Measurements from ENCODE around the gene PDS5A. TPM values are rescaled to one million over a fixed set of nuclear protein-coding genes. Genes with fewer than 3 reads are reported as not detected.
"Not testable (repeated sequence)": the region's sequence is repeated elsewhere in the genome, so short reads cannot be mapped to it uniquely, and the experiment has no call there.

PDS5A gene
- polyA plus RNA-seq, 3 donors, result 14.2 to 19.4 (median 17.7) TPM

DNA sequence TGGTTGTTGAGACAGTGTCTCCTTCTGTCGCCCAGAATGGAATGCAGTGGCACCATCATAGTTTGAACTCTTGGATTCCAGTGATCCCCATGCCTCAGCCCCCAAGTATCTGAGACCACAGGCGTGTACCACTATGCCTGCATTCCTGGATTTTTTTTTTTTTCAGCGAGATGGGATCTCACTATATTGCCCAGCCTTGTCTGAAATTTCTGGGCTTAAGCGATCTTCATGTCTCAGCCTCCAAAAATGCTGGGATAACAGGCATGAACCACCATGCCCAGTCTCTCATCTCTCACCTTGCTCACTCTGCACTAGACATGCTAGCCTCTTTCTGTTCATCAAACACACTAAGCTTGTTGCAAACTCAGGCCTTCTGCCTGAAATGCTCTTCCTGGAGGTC lies 175.7 kb downstream of the PDS5A start:
- Mint-ChIP-seq H3K9me3 (peaks cover 0 to 1% (median 0%) of the 10 kb centered on the region in 7 donors), H3K36me3 (no peaks in the 10 kb centered on the region), H3K4me3 (no peak overlapping the region), H3K4me1 (no peaks in the 10 kb centered on the region), H3K27me3 (ENCODE audit: low read depth in 3 of 3) (peaks cover 0 to 4% (median 0%) of the 10 kb centered on the region in 3 donors), H3K27ac (no peak overlapping the region)
- TF ChIP-seq, protein P1, sequence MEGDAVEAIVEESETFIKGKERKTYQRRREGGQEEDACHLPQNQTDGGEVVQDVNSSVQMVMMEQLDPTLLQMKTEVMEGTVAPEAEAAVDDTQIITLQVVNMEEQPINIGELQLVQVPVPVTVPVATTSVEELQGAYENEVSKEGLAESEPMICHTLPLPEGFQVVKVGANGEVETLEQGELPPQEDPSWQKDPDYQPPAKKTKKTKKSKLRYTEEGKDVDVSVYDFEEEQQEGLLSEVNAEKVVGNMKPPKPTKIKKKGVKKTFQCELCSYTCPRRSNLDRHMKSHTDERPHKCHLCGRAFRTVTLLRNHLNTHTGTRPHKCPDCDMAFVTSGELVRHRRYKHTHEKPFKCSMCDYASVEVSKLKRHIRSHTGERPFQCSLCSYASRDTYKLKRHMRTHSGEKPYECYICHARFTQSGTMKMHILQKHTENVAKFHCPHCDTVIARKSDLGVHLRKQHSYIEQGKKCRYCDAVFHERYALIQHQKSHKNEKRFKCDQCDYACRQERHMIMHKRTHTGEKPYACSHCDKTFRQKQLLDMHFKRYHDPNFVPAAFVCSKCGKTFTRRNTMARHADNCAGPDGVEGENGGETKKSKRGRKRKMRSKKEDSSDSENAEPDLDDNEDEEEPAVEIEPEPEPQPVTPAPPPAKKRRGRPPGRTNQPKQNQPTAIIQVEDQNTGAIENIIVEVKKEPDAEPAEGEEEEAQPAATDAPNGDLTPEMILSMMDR (IDR thresholded peaks at IDR 0.05), result no peak
- Histone ChIP-seq H3K27me3 (ENCODE audit: control insufficient read depth in 2 of 2, insufficient read depth in 2 of 2, low read length in 2 of 2) (no peaks in the 10 kb centered on the region), H3K4me1 (ENCODE audit: control insufficient read depth in 1 of 2, insufficient read depth in 2 of 2, low read length in 2 of 2) (no peaks in the 10 kb centered on the region), H3K36me3 (replicated peaks in 1 of 2; ENCODE audit: control insufficient read depth in 1 of 2, insufficient read depth in 2 of 2, low read length in 2 of 2) (no peaks in the 10 kb centered on the region), H4K20me1 (ENCODE audit: insufficient read depth, low read length) (no peaks in the 10 kb centered on the region), H3K27ac (ENCODE audit: low read depth in 1 of 2, low read length in 2 of 2) (no peak overlapping the region), H3K79me2 (ENCODE audit: insufficient read depth, low read length) (no peaks in the 10 kb centered on the region), H3K4me2 (replicated peaks; ENCODE audit: extremely low read depth, low read length, poor library complexity, severe bottlenecking) (no peak overlapping the region), H3K9ac (ENCODE audit: insufficient read depth, low read length, poor library complexity, severe bottlenecking) (no peak overlapping the region), H3K4me3 (replicated peaks in 1 of 3; ENCODE audit: low read depth in 2 of 3, low read length in 3 of 3) (no peak overlapping the region), H3K9me3 (replicated peaks in 1 of 2; ENCODE audit: control insufficient read depth in 1 of 2, insufficient read depth in 1 of 2, low read length in 2 of 2) (no peaks in the 10 kb centered on the region), H2AFZ (ENCODE audit: insufficient read depth, low read depth, low read length, poor library complexity, severe bottlenecking) (no peak overlapping the region)
- no peak for DNase-seq
- intact Hi-C loops (cut with micrococcal nuclease), result no loop called here
- 100% methylated on average over 2 of the region's 4 CpGs for WGBS (ENCODE audit: insufficient coverage)

DNA sequence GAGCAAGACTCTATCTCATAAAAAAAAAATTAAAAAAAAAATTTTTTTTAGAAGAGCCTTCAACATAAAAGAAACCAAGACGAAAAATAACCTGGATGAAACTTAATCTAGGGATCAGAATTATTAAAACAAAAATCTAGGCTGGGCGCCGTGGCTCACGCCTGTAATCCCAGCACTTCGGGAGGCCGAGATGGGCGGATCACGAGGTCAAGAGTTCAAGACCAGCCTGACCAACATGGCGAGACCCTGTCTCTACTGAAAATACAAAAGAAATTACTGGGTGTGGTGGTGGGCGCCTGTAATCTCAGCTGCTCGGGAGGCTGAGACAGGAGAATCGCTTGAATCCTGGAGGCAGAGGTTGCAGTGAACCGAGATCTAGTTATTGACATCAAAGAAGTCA lies 184.7 kb downstream of the PDS5A start:
- H3K79me2 ChIP-seq (ENCODE audit: insufficient read depth, low read length); H3K27me3 Mint-ChIP-seq (ENCODE audit: low read depth in 3 of 3); H3K27me3 ChIP-seq (ENCODE audit: control insufficient read depth in 2 of 2, insufficient read depth in 2 of 2, low read length in 2 of 2); H3K4me3 Mint-ChIP-seq; H2AFZ ChIP-seq (ENCODE audit: insufficient read depth, low read depth, low read length, poor library complexity, severe bottlenecking); H3K4me3 ChIP-seq (replicated peaks in 1 of 3; ENCODE audit: low read depth in 2 of 3, low read length in 3 of 3); H3K4me2 ChIP-seq (replicated peaks; ENCODE audit: extremely low read depth, low read length, poor library complexity, severe bottlenecking); DNase-seq; H3K9ac ChIP-seq (ENCODE audit: insufficient read depth, low read length, poor library complexity, severe bottlenecking); H3K4me1 Mint-ChIP-seq; H3K9me3 ChIP-seq (replicated peaks in 1 of 2; ENCODE audit: control insufficient read depth in 1 of 2, insufficient read depth in 1 of 2, low read length in 2 of 2); H3K9me3 Mint-ChIP-seq; H3K4me1 ChIP-seq (ENCODE audit: control insufficient read depth in 1 of 2, insufficient read depth in 2 of 2, low read length in 2 of 2); H3K36me3 ChIP-seq (replicated peaks in 1 of 2; ENCODE audit: control insufficient read depth in 1 of 2, insufficient read depth in 2 of 2, low read length in 2 of 2); intact Hi-C loops (cut with micrococcal nuclease); H3K36me3 Mint-ChIP-seq; H4K20me1 ChIP-seq (ENCODE audit: insufficient read depth, low read length); H3K27ac Mint-ChIP-seq; H3K27ac ChIP-seq (ENCODE audit: low read depth in 1 of 2, low read length in 2 of 2): not testable (repeated sequence)
- 98% methylated on average over 10 of the region's 13 CpGs for WGBS (ENCODE audit: insufficient coverage)
